ENCODE results near the gene MFAP4.
"Not testable (repeated sequence)": the region's sequence is repeated elsewhere in the genome, so short reads cannot be mapped to it uniquely, and the experiment has no call there.

MFAP4 gene

DNA sequence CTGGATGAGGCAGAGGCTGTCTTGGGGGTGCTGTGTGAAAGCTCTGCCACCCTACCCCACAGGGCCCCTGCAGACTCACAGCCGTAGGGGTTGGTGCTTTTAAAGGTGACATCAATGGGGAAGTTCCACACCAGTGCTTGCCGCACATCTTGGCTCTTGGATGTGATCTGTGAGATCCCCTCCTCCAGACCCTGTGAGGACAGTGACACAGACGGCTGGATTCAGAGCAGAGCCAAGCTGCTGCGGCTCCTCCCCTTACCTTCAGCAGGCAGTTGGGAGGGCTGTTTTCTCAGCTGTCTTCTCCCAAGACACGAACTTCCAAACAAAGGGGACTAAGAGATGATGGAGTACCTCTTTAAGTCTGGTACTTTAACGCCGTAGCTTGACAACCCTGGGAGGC lies 29.2 kb downstream of the MFAP4 start:
- in situ Hi-C loops (cut with HindIII; ENCODE audit: low sequenced_read_pairs) = no loop called here

- in situ Hi-C loops (cut with HindIII; ENCODE audit: low sequenced_read_pairs) = no loop called here
Observed at GRCh38 chr17:19357351-19357750, 29.6 kb downstream of the MFAP4 start.

- in situ Hi-C loops (cut with HindIII; ENCODE audit: low sequenced_read_pairs) = no loop called here
Observed at GRCh38 chr17:19354748-19355147, 32.2 kb downstream of the MFAP4 start.

- in situ Hi-C loops (cut with HindIII; ENCODE audit: low sequenced_read_pairs) = not testable (repeated sequence)
Observed at GRCh38 chr17:19353401-19353800, 33.6 kb downstream of the MFAP4 start.

GRCh38 chr17:19348806-19349205 lies 38.2 kb downstream of the MFAP4 start:
- in situ Hi-C loops (cut with HindIII; ENCODE audit: low sequenced_read_pairs) = no loop called here

DNA sequence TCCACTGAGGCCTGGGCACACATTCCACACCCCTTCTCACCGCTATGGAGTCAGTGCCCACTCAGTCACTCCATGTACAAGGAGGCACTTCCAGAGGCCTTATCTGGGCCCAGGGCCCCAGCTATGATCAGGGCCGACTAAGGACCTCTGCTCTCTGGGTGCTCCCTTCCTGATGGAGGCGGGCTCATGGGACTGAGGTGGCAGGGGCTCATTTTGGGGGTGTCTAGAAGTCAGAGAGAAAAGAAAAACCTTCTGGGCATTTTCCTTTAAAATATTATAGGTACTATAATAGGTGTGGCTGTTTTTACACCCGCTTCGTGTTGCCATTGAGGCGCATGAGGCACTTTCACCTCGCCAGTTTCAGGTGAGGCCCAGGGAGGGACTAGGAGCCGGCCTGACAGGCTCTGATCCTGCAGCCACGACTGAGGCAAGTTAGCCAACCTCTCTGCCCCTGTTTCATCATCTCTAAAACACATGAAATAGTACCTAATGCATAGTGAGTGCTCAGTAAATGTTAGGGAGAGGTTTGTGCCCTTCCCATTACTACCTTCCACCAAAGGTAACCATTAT lies 38.8 kb downstream of the MFAP4 start:
- in situ Hi-C loops (cut with HindIII; ENCODE audit: low sequenced_read_pairs) = no loop called here

DNA sequence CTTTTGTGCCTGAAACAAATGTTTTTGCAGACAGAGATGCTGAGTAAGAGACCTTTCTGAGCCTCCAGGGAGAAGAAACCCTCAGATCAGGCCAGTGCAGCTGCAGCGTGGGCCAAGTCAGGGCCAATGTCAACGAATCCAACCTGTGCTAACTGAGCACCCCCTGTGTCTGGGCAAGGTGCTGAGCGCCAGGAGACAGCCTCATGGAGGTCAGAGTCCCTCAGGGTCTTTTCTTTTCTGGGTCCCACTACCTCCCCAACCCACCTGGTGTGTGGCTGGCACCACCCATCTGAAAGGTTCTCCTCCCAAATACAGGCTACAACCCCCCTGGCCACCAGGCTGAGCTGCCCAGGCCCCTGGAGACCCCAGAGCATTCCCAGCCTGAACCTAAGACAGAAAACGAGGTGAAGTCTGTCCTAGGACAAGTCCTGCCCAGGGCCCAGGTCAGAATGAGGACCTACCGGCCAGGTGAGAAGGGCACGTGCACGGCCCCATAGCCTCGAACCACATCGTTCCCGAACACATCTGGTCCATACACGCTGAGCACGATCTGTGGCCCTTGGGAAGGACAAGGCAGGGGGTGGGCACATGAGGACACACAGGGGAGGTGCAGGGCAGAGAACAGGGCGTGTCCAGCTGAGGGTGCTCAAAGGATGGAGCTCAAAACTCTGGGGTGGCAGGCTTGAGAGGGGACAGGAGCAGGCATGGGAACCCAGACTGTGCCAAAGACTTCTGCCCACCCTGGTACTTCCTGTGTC lies 39.5 kb downstream of the MFAP4 start:
- in situ Hi-C loops (cut with HindIII; ENCODE audit: low sequenced_read_pairs) = no loop called here

GRCh38 chr17:19346351-19347255 lies 40.4 kb downstream of the MFAP4 start:
- in situ Hi-C loops (cut with HindIII; ENCODE audit: low sequenced_read_pairs) = no loop called here

GRCh38 chr17:19345486-19346350 lies 41.3 kb downstream of the MFAP4 start:
- in situ Hi-C loops (cut with HindIII; ENCODE audit: low sequenced_read_pairs) = no loop called here

GRCh38 chr17:19345067-19345460 lies 41.9 kb downstream of the MFAP4 start:
- in situ Hi-C loops (cut with HindIII; ENCODE audit: low sequenced_read_pairs) = no loop called here

DNA sequence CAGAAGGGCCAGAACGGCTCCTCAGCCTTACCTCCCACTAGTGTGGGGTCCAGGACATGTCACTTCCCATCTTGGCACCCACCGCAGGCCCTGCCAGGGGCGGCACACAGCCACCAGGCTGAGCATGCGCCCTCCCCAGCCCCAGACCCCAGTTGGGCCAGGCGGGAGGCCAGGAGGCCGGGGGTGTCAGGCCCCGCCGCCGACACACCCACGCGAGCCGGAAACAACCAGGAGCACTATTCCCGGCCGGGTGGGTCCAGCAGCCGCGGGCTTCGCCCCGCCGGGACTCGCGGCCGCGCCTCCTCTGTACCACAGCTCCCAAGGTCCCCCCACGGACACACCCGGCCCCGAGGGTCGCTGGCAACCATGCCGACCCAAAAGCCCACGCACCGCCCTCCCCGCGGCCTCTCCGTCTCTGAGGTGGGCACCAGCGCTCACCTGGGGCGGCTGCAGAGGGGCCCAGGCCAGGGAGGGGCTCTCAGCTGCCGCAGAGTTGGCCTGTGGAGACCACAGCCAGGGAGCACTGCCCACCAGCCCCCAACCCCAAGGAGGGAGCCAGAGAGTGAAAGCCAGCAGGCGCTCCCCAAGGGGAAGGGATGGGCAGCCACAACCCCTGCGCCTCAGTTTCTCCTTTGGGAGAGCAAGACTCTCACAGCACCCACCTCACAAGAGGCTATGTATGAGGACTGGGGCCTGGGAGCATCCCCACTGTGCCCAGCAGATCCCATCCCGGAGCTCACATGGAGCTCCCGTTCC lies 42.5 kb downstream of the MFAP4 start:
- in situ Hi-C loops (cut with HindIII; ENCODE audit: low sequenced_read_pairs) = no loop called here

- in situ Hi-C loops (cut with HindIII; ENCODE audit: low sequenced_read_pairs) = no loop called here
Observed at GRCh38 chr17:19343671-19344151, 43.3 kb downstream of the MFAP4 start.

DNA sequence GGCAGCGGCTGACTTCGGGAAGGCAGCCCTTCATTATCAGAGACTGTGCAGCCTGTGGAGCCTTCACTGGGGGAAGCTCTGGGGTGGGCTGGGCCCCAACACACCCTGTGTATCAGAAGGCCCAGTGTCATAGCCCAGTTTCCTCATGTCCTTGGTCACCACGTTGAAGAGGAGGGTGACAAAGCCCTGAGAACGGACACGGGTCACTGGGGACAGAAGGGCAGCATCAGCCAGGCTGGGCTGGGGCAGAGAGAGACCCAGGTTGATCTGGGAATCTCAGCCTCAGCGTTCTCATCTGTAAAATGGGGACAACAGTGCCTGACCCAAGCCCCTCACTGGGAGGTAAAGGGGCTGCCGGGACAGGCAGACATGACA lies 43.7 kb downstream of the MFAP4 start:
- in situ Hi-C loops (cut with HindIII; ENCODE audit: low sequenced_read_pairs) = no loop called here

DNA sequence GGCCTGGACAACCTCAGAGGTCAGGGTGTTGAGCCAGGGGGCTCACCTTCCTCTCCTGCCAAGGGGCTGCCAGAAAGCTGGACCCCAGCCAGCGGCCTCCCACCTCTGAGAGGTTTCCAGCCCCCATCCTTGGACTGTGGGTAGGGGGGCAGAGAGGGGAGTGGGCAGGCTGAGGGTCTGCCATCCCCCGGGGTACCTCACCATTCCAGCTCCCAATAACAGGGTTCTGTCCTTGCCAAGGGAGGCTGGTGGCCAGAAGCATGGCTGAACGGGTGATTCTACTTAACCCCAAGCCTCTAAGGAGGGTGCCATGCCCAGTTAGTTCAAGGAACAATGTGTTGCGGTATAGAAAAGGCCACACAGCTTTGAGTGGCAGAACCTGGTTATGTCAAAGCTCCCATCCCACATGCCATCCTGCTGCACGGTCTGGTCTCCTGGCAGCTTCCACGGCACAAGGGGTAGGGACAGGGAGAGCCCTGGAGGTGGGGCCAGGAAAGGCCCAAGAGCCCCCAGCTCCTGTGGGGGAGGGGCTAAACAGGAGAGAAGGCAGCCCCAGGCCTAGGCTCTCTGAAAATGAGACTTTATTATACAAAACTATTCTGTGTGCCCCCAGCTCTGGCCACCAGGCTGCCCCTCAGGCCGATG lies 44.3 kb downstream of the MFAP4 start:
- in situ Hi-C loops (cut with HindIII; ENCODE audit: low sequenced_read_pairs) = no loop called here

GRCh38 chr17:19341641-19342610 lies 45.1 kb downstream of the MFAP4 start:
- in situ Hi-C loops (cut with HindIII; ENCODE audit: low sequenced_read_pairs) = no loop called here

- in situ Hi-C loops (cut with HindIII; ENCODE audit: low sequenced_read_pairs) = no loop called here
Observed at GRCh38 chr17:19341211-19341631, 45.8 kb downstream of the MFAP4 start.

- in situ Hi-C loops (cut with HindIII; ENCODE audit: low sequenced_read_pairs) = no loop called here
Observed at GRCh38 chr17:19339341-19339815, 47.6 kb downstream of the MFAP4 start.

Measured in endothelial cell of hepatic sinusoid (primary cell).